H9 (cell line): ENCODE data around the gene CROCC2. TPM values are rescaled to one million over a fixed set of nuclear protein-coding genes. Genes with fewer than 3 reads are reported as not detected.

Experiments
- DNase-seq: peaks from one replicate; pipeline ENCODE4 v3.0.0-alpha.2; 2017
- H2AFZ ChIP-seq: one replicate; pipeline ENCODE4 v1.6.1; 2013; ENCODE audit warnings: mild to moderate bottlenecking, low read length, control low read depth, moderate library complexity
- H2AK5ac ChIP-seq: 2 replicates; pipeline ENCODE4 v1.6.1; 2013; ENCODE audit warnings: low read length, control low read depth, mixed read lengths; ENCODE audit not compliant: insufficient read length
- H2BK120ac ChIP-seq: one replicate; pipeline ENCODE4 v1.6.1; 2013; ENCODE audit warnings: low read depth, mild to moderate bottlenecking, low read length, control low read depth, inconsistent platforms; ENCODE audit not compliant: poor library complexity, severe bottlenecking
- H2BK12ac ChIP-seq: 2 replicates; pipeline ENCODE4 v1.6.1; 2013; ENCODE audit warnings: low read length, control low read depth, mixed read lengths, low read depth; ENCODE audit not compliant: insufficient read length
- H2BK15ac ChIP-seq: 2 replicates; pipeline ENCODE4 v1.6.1; 2013; ENCODE audit warnings: low read depth, low read length, control low read depth
- H2BK20ac ChIP-seq: one replicate; pipeline ENCODE4 v1.6.1; 2013; ENCODE audit warnings: low read depth, mild to moderate bottlenecking, low read length, control low read depth, inconsistent platforms; ENCODE audit not compliant: poor library complexity, severe bottlenecking
- H2BK5ac ChIP-seq: 2 replicates; pipeline ENCODE4 v1.6.1; 2013; ENCODE audit warnings: low read length, control low read depth, mixed read lengths; ENCODE audit not compliant: insufficient read length
- H3K14ac ChIP-seq: 2 replicates; pipeline ENCODE4 v1.6.1; 2013; ENCODE audit warnings: low read length, control low read depth; ENCODE audit not compliant: insufficient read depth
- H3K18ac ChIP-seq: 2 replicates; pipeline ENCODE4 v1.6.1; 2013; ENCODE audit warnings: low read depth, mild to moderate bottlenecking, mixed read lengths, low read length, control low read depth; ENCODE audit not compliant: insufficient read length
- H3K23ac ChIP-seq: 2 replicates; pipeline ENCODE4 v1.6.1; 2013; ENCODE audit warnings: low read length, control low read depth, mixed read lengths, low read depth; ENCODE audit not compliant: insufficient read length
- H3K23me2 ChIP-seq: 2 replicates; pipeline ENCODE4 v1.6.1; 2013; ENCODE audit warnings: low read depth, mild to moderate bottlenecking, mixed read lengths, low read length, control low read depth; ENCODE audit not compliant: insufficient read length, poor library complexity, severe bottlenecking
- H3K27ac ChIP-seq: 2 replicates; pipeline ENCODE4 v1.5.1; 2013; ENCODE audit warnings: low read length, control low read depth, mixed read lengths, low read depth; ENCODE audit not compliant: insufficient read length
- H3K27me3 ChIP-seq: 2 replicates; pipeline ENCODE4 v1.6.1; 2013; ENCODE audit warnings: low read length, control low read depth, inconsistent platforms; ENCODE audit not compliant: insufficient read depth
- H3K4ac ChIP-seq: 2 replicates; pipeline ENCODE4 v1.6.1; 2013; ENCODE audit warnings: low read depth, mild to moderate bottlenecking, control low read depth, inconsistent platforms, low read length, moderate library complexity
- H3K4me1 ChIP-seq: 2 replicates; pipeline ENCODE4 v1.6.1; 2013; ENCODE audit warnings: low read length, control low read depth, inconsistent platforms; ENCODE audit not compliant: insufficient read depth
- H3K4me2 ChIP-seq: 2 replicates; pipeline ENCODE4 v1.6.1; 2013; ENCODE audit warnings: low read length, control low read depth, mixed read lengths; ENCODE audit not compliant: insufficient read length, insufficient read depth
- H3K56ac ChIP-seq: 2 replicates; pipeline ENCODE4 v1.6.1; 2013; ENCODE audit warnings: low read depth, mild to moderate bottlenecking, mixed read lengths, low read length, control low read depth; ENCODE audit not compliant: insufficient read length
- H3K79me1 ChIP-seq: 2 replicates; pipeline ENCODE4 v1.6.1; 2013; ENCODE audit warnings: low read depth, mild to moderate bottlenecking, moderate library complexity, low read length, control low read depth, inconsistent platforms; ENCODE audit not compliant: insufficient read depth, poor library complexity, severe bottlenecking
- H3K79me2 ChIP-seq: 2 replicates; pipeline ENCODE4 v1.6.1; 2013; ENCODE audit warnings: low read length, control low read depth, inconsistent platforms; ENCODE audit not compliant: insufficient read depth
- H3K9ac ChIP-seq: 2 replicates; pipeline ENCODE4 v1.6.1; 2013; ENCODE audit warnings: low read length, control low read depth, mixed read lengths; ENCODE audit not compliant: insufficient read length; ENCODE audit errors: extremely low read depth
- H3K9me3 ChIP-seq: one replicate; pipeline ENCODE4 v1.6.1; 2013; ENCODE audit warnings: low read depth, low read length, inconsistent platforms; ENCODE audit not compliant: control insufficient read depth
- H3T11ph ChIP-seq: one replicate; pipeline ENCODE4 v1.6.1; 2013; ENCODE audit warnings: mild to moderate bottlenecking, low read length, control low read depth, inconsistent platforms
- H4K20me1 ChIP-seq: one replicate; pipeline ENCODE4 v1.6.1; 2013; ENCODE audit not compliant: control insufficient read depth, insufficient read length, insufficient read depth
- H4K5ac ChIP-seq: 2 replicates; pipeline ENCODE4 v1.6.1; 2013; ENCODE audit warnings: low read depth, mild to moderate bottlenecking, mixed read lengths, low read length, control low read depth; ENCODE audit not compliant: insufficient read length
- H4K8ac ChIP-seq: replicated peaks from 2 replicates; pipeline ENCODE4 v1.6.1; 2013; ENCODE audit warnings: low read length, control low read depth, mixed read lengths, low read depth; ENCODE audit not compliant: insufficient read length
- H4K91ac ChIP-seq: 2 replicates; pipeline ENCODE4 v1.6.1; 2013; ENCODE audit warnings: low read depth, mild to moderate bottlenecking, moderate library complexity, mixed read lengths, low read length, control low read depth; ENCODE audit not compliant: insufficient read length
- H3K27ac Mint-ChIP-seq, 3 experiments: 2 replicates in 2 of 3; 3 replicates in 1 of 3; pipeline ENCODE4 v1.8.0; 2020 to 2021; ENCODE audit warnings: mixed read lengths in 3 of 3, mild to moderate bottlenecking in 1 of 3, moderate library complexity in 1 of 3
- H3K27me3 Mint-ChIP-seq: 2 replicates; pipeline ENCODE4 v1.8.0; 2021; ENCODE audit warnings: low read depth, mild to moderate bottlenecking, moderate library complexity, mixed read lengths
- H3K36me3 Mint-ChIP-seq, 3 experiments: 2 replicates in 2 of 3; 3 replicates in 1 of 3; pipeline ENCODE4 v1.8.0; 2020 to 2021; ENCODE audit warnings: low read depth in 3 of 3, mixed read lengths in 3 of 3; ENCODE audit not compliant: insufficient read depth in 1 of 3
- H3K4me1 Mint-ChIP-seq, 2 experiments: 2 replicates each; pipeline ENCODE4 v1.8.0; 2020; ENCODE audit warnings: mixed read lengths in 2 of 2
- H3K4me3 Mint-ChIP-seq, 2 experiments: 2 replicates in 1 of 2; 3 replicates in 1 of 2; pipeline ENCODE4 v1.8.0; 2020 to 2021; ENCODE audit warnings: mild to moderate bottlenecking in 2 of 2, mixed read lengths in 2 of 2, moderate library complexity in 1 of 2
- H3K9me3 Mint-ChIP-seq, 2 experiments: 2 replicates in 1 of 2; 3 replicates in 1 of 2; pipeline ENCODE4 v1.8.0; 2020; ENCODE audit warnings: mild to moderate bottlenecking in 2 of 2, mixed read lengths in 2 of 2, moderate library complexity in 1 of 2
- WGBS: extraction: QIAGEN DNeasy Blood & Tissue Kit; methylation state at CpG from one replicate; pipeline ENCODE4 v1.1.7; 2013; ENCODE audit warnings: missing lambda C conversion rate, low lambda C conversion rate, mixed read lengths; ENCODE audit not compliant: insufficient read length; ENCODE audit errors: extremely low coverage; 5-methylcytosine and 5-hydroxymethylcytosine counted together
- total RNA-seq: library from RNA; stranded (reverse); gene quantifications from 2 replicates; pipeline ENCODE4 v1.2.1, GENCODE V29; 2021
- TF ChIP-seq, protein P1 (sequence below): fragments of 200-600 bp; sonication (generic); conservative IDR thresholded peaks from 3 replicates; pipeline ENCODE4 v1.8.0; 2021; ENCODE audit warnings: antibody characterized with exemption, mild to moderate bottlenecking

The CROCC2 gene
- total RNA-seq, 1 experiment from 2014 or later = not detected

GRCh38 chr2:241002275-241003046 is 96.3 kb downstream of the CROCC2 start:
- peaks cover 9 to 22% (median 12%) of the 10 kb centered on the region in 3 experiments for H3K36me3 Mint-ChIP-seq
- H4K20me1 ChIP-seq = no peaks in the 10 kb centered on the region
- no peak overlapping the region for H3K4me2 ChIP-seq
- no peak overlapping the region for H3K27ac Mint-ChIP-seq
- H2AK5ac ChIP-seq = no peak overlapping the region
- no peaks in the 10 kb centered on the region for H3K9me3 ChIP-seq
- no peak overlapping the region for H4K8ac ChIP-seq
- no peak overlapping the region for H3K4ac ChIP-seq
- H3K4me1 ChIP-seq = no peaks in the 10 kb centered on the region
- no peak overlapping the region for H2BK20ac ChIP-seq
- H2BK120ac ChIP-seq = no peak overlapping the region
- H3K4me1 Mint-ChIP-seq = peaks cover 0 to 2% of the 10 kb centered on the region in 2 experiments; a peak in 2 of 4 replicates
- H3K56ac ChIP-seq = no peak overlapping the region
- DNase-seq = no peak
- no CpG with 5 or more reads among the region's 11 CpGs for WGBS
- H3K14ac ChIP-seq = no peak overlapping the region
- H3K79me2 ChIP-seq = no peaks in the 10 kb centered on the region
- no peak overlapping the region for H2BK12ac ChIP-seq
- H4K91ac ChIP-seq = no peak overlapping the region
- H2BK15ac ChIP-seq = no peak overlapping the region
- no peak overlapping the region for H3K4me3 Mint-ChIP-seq
- peaks cover 6% of the 10 kb centered on the region for H3K23me2 ChIP-seq
- no peak overlapping the region for H3K23ac ChIP-seq
- H2AFZ ChIP-seq = no peak overlapping the region
- H3K27ac ChIP-seq = no peak overlapping the region
- no peak overlapping the region for H2BK5ac ChIP-seq
- H3T11ph ChIP-seq = no peak overlapping the region
- TF ChIP-seq, protein P1, sequence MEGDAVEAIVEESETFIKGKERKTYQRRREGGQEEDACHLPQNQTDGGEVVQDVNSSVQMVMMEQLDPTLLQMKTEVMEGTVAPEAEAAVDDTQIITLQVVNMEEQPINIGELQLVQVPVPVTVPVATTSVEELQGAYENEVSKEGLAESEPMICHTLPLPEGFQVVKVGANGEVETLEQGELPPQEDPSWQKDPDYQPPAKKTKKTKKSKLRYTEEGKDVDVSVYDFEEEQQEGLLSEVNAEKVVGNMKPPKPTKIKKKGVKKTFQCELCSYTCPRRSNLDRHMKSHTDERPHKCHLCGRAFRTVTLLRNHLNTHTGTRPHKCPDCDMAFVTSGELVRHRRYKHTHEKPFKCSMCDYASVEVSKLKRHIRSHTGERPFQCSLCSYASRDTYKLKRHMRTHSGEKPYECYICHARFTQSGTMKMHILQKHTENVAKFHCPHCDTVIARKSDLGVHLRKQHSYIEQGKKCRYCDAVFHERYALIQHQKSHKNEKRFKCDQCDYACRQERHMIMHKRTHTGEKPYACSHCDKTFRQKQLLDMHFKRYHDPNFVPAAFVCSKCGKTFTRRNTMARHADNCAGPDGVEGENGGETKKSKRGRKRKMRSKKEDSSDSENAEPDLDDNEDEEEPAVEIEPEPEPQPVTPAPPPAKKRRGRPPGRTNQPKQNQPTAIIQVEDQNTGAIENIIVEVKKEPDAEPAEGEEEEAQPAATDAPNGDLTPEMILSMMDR = no peak
- H3K18ac ChIP-seq = no peak overlapping the region
- peaks cover 3% of the 10 kb centered on the region; the same call in 1 of the 2 replicates for H3K27me3 ChIP-seq
- peaks cover 51% of the 10 kb centered on the region for H3K27me3 Mint-ChIP-seq
- no peak overlapping the region for H4K5ac ChIP-seq
- H3K9me3 Mint-ChIP-seq = peaks cover 31 to 33% of the 10 kb centered on the region in 2 experiments
- no peaks in the 10 kb centered on the region for H3K79me1 ChIP-seq
- no peak overlapping the region for H3K9ac ChIP-seq
